Activated T-helper 2 cell treated with anti-CD3 and anti-CD28 coated beads, Interferon-gamma antibody, Interleukin-2, Interleukin-4, amounts not matched to agents 10 μg/mL and 5 μg/mL and 100 μg/mL, durations not matched to agents 14 hours and 24 hours and 36 hours (primary cell): ENCODE data around the gene FGD3. TPM values are rescaled to one million over a fixed set of nuclear protein-coding genes. Genes with fewer than 3 reads are reported as not detected.
A peak's percentile ranks its signal among the peaks of the same experiment; 100 is the strongest.

Experiments used
- DNase-seq: peaks from one replicate; pipeline ENCODE4 v3.0.0; 2021; ENCODE audit warnings: low spot score
- H3K27ac Mint-ChIP-seq: one replicate; pipeline ENCODE4 v1.8.0; 2021; ENCODE audit warnings: mixed read lengths
- H3K27me3 Mint-ChIP-seq: one replicate; pipeline ENCODE4 v1.8.0; 2021; ENCODE audit warnings: low read depth, mixed read lengths
- H3K36me3 Mint-ChIP-seq: one replicate; pipeline ENCODE4 v1.8.0; 2021; ENCODE audit warnings: low read depth, mixed read lengths
- H3K4me1 Mint-ChIP-seq: one replicate; pipeline ENCODE4 v1.8.0; 2021; ENCODE audit warnings: low read depth, mixed read lengths
- H3K4me3 Mint-ChIP-seq: one replicate; pipeline ENCODE4 v1.8.0; 2021; ENCODE audit warnings: low read depth, mild to moderate bottlenecking, moderate library complexity, mixed read lengths
- H3K9me3 Mint-ChIP-seq: one replicate; pipeline ENCODE4 v1.8.0; 2021; ENCODE audit warnings: mixed read lengths
- intact Hi-C: fragments of 100-400 bp; cut with micrococcal nuclease; formaldehyde crosslinking; loops from one replicate; pipeline ENCODE4 v1.15.1; 2023
- total RNA-seq: library from RNA; stranded (reverse); gene quantifications from 2 replicates; pipeline ENCODE4 v1.2.3, GENCODE V29; 2022

FGD3 gene
- total RNA-seq, 1 donor from 2014 or later = 42.9 TPM

DNA sequence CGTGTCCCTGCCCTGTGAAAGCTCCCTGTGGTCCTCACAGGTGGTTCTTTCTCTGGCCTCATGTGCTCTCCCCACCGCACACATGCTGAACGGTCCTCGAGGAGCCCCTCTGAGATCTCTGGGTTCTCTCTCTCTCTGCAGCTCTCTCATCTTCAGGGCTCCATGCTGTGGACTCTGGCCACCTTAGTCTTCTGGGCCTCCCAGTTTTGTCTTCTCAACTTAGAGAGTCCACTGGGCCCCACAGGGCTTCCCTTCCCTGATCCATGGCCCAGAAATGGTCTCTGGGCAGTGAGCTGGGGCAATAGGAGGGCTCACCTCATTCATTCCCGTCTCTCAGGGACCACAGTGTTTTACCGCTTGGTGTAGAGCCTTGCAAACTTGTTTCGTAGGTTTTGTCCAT is 26.4 kb downstream of the FGD3 start:
- DNase-seq = no peak
- Mint-ChIP-seq H3K4me3 (no peak overlapping the region), H3K27ac (peak overlapping the region; percentile 7), H3K9me3 (no peaks in the 10 kb centered on the region), H3K4me1 (peaks cover 57% of the 10 kb centered on the region), H3K36me3 (peaks cover 55% of the 10 kb centered on the region), H3K27me3 (no peaks in the 10 kb centered on the region)
- intact Hi-C loops = no loop called here

DNA sequence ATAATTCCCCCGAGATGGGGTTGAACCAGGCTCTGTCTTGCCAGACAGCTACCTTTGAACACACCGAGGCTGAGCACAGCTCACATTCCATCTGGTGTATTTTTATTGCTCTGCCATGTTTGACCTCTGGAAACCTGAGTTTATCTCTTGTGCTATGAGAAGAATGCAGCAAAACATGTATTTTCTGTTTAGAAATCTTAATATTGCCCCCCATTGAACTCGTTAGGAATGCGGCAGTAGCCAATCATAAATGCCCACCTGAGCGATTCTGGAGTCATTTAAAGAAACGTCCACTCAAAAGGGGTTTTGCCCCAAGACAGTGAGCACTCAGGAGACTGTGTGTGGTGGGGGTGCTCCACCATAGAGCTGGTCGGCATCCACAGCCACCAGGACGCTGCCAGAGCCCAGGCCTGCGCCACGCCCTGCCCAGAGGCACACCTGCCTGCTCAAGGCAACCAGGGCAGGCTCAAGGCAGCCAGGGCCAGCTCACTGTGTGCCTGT is 26.9 kb downstream of the FGD3 start:
- DNase-seq = no peak
- Mint-ChIP-seq H3K36me3 (peaks cover 60% of the 10 kb centered on the region), H3K9me3 (no peaks in the 10 kb centered on the region), H3K27ac (no peak overlapping the region), H3K4me1 (peaks cover 59% of the 10 kb centered on the region), H3K27me3 (no peaks in the 10 kb centered on the region), H3K4me3 (no peak overlapping the region)
- intact Hi-C loops = no loop called here

DNA sequence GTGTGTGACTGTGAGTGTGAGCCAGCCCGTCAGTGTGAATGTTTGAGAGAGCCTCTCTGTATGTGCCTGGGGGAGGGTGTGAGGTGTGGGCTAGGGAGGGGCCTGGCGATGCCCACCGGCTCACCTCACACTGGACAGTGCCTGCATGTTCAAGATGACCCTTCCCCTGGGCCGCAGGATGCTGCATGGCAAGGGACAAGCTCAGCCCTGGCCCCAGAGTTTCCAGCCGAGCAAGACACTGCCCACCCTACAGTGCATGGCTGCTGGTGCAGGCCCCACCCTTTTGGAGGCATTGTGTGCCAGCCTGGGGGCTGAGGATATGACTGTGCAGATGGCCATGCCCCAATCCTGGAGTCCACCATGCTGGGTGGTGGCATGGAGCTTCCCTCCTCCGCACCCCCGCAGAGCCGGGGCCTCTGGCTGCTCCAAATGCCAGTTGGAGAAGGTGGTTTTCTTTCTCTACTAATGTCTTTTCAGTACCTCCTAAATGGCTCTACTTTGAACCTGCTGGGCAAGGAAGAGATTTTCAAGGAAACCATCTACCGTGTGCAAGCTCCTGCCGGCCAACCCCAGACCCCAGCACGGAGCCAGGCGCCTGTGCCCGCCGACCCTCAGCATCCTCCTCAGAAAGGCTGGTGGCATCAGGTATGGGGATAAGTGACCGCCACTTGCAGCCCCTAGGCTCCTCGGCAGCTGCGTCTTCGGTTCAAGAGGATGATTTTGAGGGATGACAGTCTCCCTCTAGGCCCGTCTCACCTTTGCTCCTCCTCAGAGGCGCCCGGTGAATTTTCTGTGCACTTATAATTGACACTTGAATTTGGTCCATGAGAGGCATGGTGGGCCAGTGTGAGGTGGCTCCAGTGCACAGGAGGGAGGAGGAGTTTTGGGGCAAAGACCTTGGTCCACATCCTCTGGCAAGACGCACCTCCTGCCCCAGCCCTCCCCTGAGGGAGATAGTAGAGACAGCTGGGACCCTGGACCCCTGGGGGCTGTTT is 27.7 kb downstream of the FGD3 start:
- Mint-ChIP-seq H3K27ac (no peak overlapping the region), H3K4me3 (no peak overlapping the region), H3K4me1 (peaks cover 56% of the 10 kb centered on the region), H3K9me3 (no peaks in the 10 kb centered on the region), H3K36me3 (peaks cover 67% of the 10 kb centered on the region), H3K27me3 (no peaks in the 10 kb centered on the region)
- no peak for DNase-seq
- intact Hi-C loops = no loop called here

DNA sequence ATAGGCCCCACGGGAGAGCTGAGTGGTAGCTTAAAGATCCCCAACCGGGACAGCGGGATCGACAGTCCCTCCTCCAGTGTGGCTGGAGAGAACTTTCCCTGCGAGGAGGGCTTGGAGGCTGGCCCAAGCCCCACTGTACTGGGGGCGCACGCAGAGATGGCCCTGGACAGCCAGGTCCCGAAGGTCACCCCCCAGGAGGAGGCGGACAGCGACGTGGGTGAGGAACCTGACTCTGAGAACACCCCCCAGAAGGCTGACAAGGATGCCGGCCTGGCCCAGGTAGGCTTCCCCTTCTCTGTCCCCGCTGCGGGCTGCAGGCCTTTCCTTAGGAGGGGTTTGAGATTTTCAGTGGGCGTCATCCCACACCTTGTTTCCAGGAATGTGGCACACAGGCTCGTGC is 29.1 kb downstream of the FGD3 start:
- H3K4me1 Mint-ChIP-seq = peaks cover 54% of the 10 kb centered on the region
- H3K36me3 Mint-ChIP-seq = peaks cover 77% of the 10 kb centered on the region
- no peak overlapping the region for H3K27ac Mint-ChIP-seq
- DNase-seq = no peak
- H3K4me3 Mint-ChIP-seq = no peak overlapping the region
- intact Hi-C loops = no loop called here
- H3K27me3 Mint-ChIP-seq = no peaks in the 10 kb centered on the region
- H3K9me3 Mint-ChIP-seq = peaks cover 7% of the 10 kb centered on the region

DNA sequence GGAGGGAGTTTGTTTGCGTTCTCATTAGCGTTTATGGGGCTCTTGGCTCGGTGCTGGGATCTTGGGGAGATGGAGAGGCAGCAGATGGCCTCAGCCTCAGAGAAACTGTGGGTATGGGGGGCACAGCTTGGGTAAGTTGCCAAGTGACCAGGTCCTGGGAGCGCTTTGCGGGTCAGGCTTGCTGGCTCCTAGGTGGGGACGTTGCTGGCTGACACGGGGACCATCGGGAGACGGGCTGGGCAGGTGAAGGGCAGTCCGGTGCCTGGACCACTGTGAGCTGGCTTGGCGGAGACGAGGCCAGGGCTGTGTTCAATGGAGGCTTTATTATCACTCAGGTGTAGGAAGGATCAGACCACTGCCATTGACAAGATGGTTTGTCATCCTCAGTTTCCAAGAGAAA is 30.0 kb downstream of the FGD3 start:
- peaks cover 16% of the 10 kb centered on the region for H3K9me3 Mint-ChIP-seq
- peaks cover 83% of the 10 kb centered on the region for H3K36me3 Mint-ChIP-seq
- no peaks in the 10 kb centered on the region for H3K27me3 Mint-ChIP-seq
- DNase-seq = no peak
- no peak overlapping the region for H3K4me3 Mint-ChIP-seq
- peaks cover 57% of the 10 kb centered on the region for H3K4me1 Mint-ChIP-seq
- intact Hi-C loops = no loop called here
- no peak overlapping the region for H3K27ac Mint-ChIP-seq

DNA sequence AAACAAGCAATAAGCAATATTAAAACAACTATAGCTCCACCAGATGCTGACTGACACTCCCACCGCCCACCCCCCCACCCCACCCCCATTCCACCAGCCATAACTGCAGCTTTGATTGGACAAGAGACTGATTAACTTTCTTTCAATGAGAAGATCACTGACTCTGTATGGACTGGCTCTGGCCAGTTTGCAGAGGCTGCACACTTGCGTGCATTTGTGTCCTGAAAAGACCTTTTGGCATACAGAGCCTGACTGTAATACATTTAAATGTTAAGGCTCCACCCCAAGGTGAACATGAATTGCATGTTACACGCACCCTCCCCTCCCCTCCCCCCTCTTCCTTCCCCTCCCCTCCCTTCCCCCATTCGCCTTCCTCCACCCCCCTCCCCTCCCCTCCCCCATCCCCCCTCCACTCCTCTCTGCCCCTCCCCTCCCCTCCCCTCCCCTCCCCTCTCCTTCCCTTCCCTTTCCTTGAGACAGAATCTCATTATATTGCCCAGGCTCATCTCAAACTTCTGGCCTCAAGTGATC is 31.1 kb downstream of the FGD3 start:
- H3K36me3 Mint-ChIP-seq = peaks cover 85% of the 10 kb centered on the region
- H3K4me3 Mint-ChIP-seq = no peak overlapping the region
- peaks cover 50% of the 10 kb centered on the region for H3K4me1 Mint-ChIP-seq
- H3K27ac Mint-ChIP-seq = peak overlapping the region; percentile 72
- intact Hi-C loops = no loop called here
- peaks cover 19% of the 10 kb centered on the region for H3K9me3 Mint-ChIP-seq
- H3K27me3 Mint-ChIP-seq = no peaks in the 10 kb centered on the region
- no peak for DNase-seq

DNA sequence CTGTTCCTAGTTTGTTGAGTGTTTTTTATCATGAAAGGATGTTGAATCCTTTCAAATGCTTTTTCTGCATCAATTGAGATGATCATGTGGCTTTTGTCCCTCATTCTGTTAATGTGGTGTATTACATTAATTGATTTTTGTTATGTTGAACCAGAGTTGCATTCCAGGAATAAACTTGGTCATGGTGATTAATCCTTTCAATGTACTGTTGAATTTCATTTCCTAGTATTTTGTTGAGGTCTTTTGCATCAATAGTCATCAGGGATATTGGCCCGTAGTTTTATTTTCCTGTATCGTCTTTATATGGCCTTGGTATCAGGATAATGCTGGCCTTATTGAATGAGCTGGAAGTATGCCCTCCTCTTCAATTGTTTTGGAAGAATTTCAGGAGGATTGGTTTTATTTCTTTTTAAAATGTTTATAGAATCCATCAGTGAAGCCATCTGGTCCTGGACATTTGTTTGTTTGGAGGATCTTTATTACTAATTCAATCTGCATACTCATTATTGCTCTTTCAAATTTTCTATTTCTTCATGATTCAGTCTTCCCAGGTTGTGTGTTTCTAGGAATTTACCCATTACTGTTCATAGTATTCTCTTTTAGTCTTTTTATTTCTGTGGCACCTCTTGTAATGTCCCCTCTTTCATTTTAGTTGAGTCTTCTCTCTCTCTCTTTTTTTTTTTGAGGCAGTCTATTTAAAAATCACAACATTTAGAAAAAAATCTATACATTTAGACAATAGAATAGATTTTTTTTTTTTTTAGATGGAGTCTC is 32.1 kb downstream of the FGD3 start:
- Mint-ChIP-seq H3K27me3 (no peaks in the 10 kb centered on the region), H3K27ac (peak overlapping the region; percentile 72), H3K4me3 (no peak overlapping the region), H3K4me1 (peaks cover 41% of the 10 kb centered on the region), H3K36me3 (peaks cover 88% of the 10 kb centered on the region), H3K9me3 (peaks cover 29% of the 10 kb centered on the region)
- DNase-seq = no peak
- intact Hi-C loops = no loop called here

DNA sequence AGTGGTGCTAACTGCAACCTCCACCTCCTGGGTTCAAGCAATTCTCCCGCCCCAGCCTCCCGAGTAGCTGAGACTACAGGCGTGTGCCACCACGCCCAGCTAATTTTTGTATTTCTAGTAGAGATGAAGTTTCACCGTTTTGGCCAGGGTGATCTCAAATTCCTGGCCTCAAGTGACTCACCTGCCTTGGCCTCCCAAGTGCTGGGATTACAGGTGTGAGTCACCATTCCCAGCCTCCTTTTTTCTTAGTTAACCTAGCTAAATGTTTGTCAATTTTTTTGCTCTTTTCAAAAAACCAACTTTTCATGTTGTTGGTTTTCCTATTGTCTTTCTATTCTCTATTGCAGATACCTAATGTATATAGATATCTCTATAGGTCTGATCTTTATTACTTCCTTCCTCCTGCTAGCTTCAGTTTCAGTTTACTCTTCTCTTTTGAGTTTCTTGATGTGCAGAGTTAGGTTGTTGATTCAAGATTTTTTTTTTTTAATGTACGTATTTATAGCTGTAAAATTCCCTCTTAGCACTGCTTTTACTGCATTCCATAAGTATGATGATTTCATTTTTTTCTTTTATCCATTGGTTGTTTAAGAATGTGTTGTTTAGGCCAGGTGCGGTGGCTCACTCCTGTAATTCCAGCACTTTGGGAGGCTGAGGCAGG is 32.9 kb downstream of the FGD3 start:
- Mint-ChIP-seq H3K36me3 (peaks cover 89% of the 10 kb centered on the region), H3K27me3 (no peaks in the 10 kb centered on the region), H3K27ac (peak overlapping the region; percentile 77), H3K4me3 (peak overlapping the region; percentile 19), H3K4me1 (peaks cover 40% of the 10 kb centered on the region), H3K9me3 (peaks cover 31% of the 10 kb centered on the region)
- intact Hi-C loops = no loop called here
- DNase-seq = no peak

DNA sequence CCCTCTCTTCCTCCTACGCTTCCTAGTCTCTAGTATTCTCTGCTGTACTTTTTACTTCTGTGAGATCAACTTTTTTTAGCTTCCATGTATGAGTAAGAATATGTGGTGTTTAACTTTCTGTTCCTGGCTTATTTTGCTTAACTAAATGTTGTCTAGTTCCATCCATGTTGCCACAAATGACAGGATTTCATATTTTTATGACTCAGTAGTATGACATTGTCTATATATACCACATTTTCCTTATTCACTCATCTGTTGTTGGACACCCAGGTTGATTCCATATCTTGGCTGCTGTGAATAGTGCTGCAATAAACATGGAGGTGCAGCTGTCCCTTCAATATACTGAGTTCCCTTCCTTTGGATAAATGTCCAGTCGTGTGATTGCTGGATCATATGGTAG is 34.8 kb downstream of the FGD3 start:
- Mint-ChIP-seq H3K36me3 (peaks cover 89% of the 10 kb centered on the region), H3K27me3 (no peaks in the 10 kb centered on the region), H3K4me1 (peaks cover 47% of the 10 kb centered on the region), H3K27ac (peak overlapping the region; percentile 13), H3K9me3 (peaks cover 35% of the 10 kb centered on the region), H3K4me3 (no peak overlapping the region)
- DNase-seq = no peak
- intact Hi-C loops = no loop called here

DNA sequence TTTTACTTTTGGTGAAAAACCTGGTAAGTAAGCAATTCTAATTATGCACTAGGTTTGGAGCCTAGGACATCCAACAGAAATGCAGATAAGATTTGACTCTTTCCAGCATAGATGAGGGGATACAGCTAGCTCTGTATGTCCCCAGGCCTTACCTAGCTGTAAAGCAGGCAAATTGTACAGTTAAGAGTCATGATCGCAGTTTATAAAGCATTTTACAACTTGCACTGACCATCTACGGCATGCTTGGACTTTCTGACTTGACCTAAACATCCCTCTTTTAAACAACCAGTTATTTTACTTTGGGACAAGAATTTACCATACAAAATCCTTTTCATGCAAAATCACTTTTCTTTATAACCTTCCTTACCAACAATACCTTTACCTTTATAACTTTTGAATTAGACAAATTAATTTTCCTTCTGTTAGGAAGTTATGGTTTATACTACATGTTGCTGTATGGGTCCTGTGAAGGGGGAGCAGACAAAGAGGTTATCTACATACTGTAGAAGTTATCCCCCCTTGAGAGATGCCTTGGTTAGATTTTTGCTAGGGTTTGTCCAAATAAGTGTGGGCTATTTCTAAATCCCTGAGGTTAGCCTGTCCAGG is 36.8 kb downstream of the FGD3 start:
- peaks cover 95% of the 10 kb centered on the region for H3K36me3 Mint-ChIP-seq
- intact Hi-C loops = no loop called here
- no peak overlapping the region for H3K27ac Mint-ChIP-seq
- H3K4me1 Mint-ChIP-seq = peaks cover 52% of the 10 kb centered on the region
- H3K27me3 Mint-ChIP-seq = no peaks in the 10 kb centered on the region
- H3K9me3 Mint-ChIP-seq = peaks cover 35% of the 10 kb centered on the region
- DNase-seq = peak; percentile 8
- H3K4me3 Mint-ChIP-seq = no peak overlapping the region

DNA sequence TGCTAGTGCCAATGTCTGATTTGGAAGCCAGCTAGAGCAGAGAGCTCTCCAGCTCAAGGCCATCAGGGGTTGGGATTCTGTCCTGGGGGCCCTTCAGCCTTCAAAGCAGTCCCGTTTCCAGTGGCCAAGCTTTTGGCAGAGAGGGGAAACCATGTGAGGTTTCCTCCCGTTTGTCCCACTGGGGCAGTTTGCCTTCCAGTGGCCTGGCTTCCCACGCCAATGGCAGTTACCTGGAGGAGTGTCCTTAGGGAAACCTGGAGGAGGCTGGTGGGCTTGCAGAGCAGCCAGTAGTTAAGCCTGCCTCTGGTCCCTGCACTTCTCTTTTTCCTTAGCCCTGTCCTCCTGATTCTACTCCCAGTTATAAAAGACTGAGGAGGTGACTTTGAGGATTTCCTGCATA is 37.7 kb downstream of the FGD3 start:
- Mint-ChIP-seq H3K9me3 (peaks cover 35% of the 10 kb centered on the region), H3K27ac (no peak overlapping the region), H3K4me3 (no peak overlapping the region), H3K36me3 (peaks cover 96% of the 10 kb centered on the region), H3K4me1 (peaks cover 53% of the 10 kb centered on the region), H3K27me3 (no peaks in the 10 kb centered on the region)
- intact Hi-C loops = no loop called here
- DNase-seq = no peak
